Right lobe of liver (tissue), 6 donors: ENCODE data around the gene OTOR. TPM values are rescaled to one million over a fixed set of nuclear protein-coding genes. Genes with fewer than 3 reads are reported as not detected.

Source experiments
- ATAC-seq, 4 donors: fragments of 200-7000 bp; cut with Tn5 transposase; one replicate each; pipeline ENCODE4 v1.9.1; 2020; ENCODE audit warnings: mild to moderate bottlenecking in 4 of 4, moderate library complexity in 4 of 4
- DNase-seq, 3 donors: peaks; one replicate each; pipeline ENCODE4 v3.0.0-alpha.2; 2020
- H3K27ac ChIP-seq, 3 donors: fragments of 200-600 bp; one replicate each; pipeline ENCODE4 v1.8.0; 2022
- H3K27me3 ChIP-seq, 2 donors: fragments of 200-600 bp; one replicate each; pipeline ENCODE4 v1.8.0; 2022
- H3K36me3 ChIP-seq, 4 donors: fragments of 200-600 bp; sonication (generic) in 1 of 4; one replicate each; pipeline versions ENCODE4 v1.5.1 to v1.8.0; 2017 to 2022; ENCODE audit warnings: control low read depth in 1 of 4
- H3K4me1 ChIP-seq, 4 donors: fragments of 200-600 bp; sonication (generic) in 1 of 4; one replicate each; pipeline versions ENCODE4 v1.5.1 to v1.8.0; 2017 to 2022; ENCODE audit warnings: control low read depth in 1 of 4
- H3K4me3 ChIP-seq, 3 donors: fragments of 200-600 bp; one replicate each; pipeline ENCODE4 v1.8.0; 2022
- H3K9me3 ChIP-seq, 4 donors: fragments of 200-600 bp; sonication (generic) in 1 of 4; one replicate each; pipeline versions ENCODE4 v1.5.1 to v1.8.0; 2017 to 2022; ENCODE audit warnings: control low read depth in 1 of 4
- POLR2A ChIP-seq: fragments of 450-650 bp; IDR thresholded peaks from one replicate; pipeline ENCODE4 v1.6.1; 2017; ENCODE audit warnings: antibody characterized with exemption, mild to moderate bottlenecking
- WGBS: methylation state at CpG from one replicate; pipeline ENCODE4 v1.1.6; 2018; ENCODE audit warnings: low coverage, low lambda C conversion rate; ENCODE audit not compliant: insufficient coverage; ENCODE audit errors: missing lambda C conversion rate; 5-methylcytosine and 5-hydroxymethylcytosine counted together
- intact Hi-C, 2 donors: fragments of 100-400 bp; cut with DNase I; formaldehyde crosslinking; loops; one replicate each; pipeline versions ENCODE4 v1.11.2 to v1.14.1; 2022
- total RNA-seq, 6 experiments: library from RNA; depleted of rRNA in 2 of 6; stranded (reverse); fragments of >200 nt in 2 of 6; fragmentation: NEBNext Ultra II Directional in 3 of 6; extraction: Animal tissue kit (Norgen Biotek cat#: 25700) in 3 of 6; gene quantifications; one replicate each; pipeline versions ENCODE4 v1.1.0 to v1.2.4, GENCODE V29; 2016 to 2023
- TF ChIP-seq, protein P1 (sequence below), 4 donors: fragments of 200-600 bp in 3 of 4; fragments of 450-650 bp in 1 of 4; IDR thresholded peaks; one replicate each; pipeline versions ENCODE4 v1.5.1 to v1.8.0; 2016 to 2022; ENCODE audit warnings: antibody characterized with exemption in 4 of 4, mild to moderate bottlenecking in 2 of 4
- donor health status: DM: no; HTN: yes; CAD: no.
- donor health status: DM: no; HTN: no; CAD: no.
- donor health status: DM: no; HTN: no; CAD: no.
- donor health status: DM: no; HTN: yes; CAD: no.
- donor health status: DM: no; HTN: yes; CAD: no.

The OTOR gene
- total RNA-seq, 6 experiments from 2014 or later, result not detected

DNA sequence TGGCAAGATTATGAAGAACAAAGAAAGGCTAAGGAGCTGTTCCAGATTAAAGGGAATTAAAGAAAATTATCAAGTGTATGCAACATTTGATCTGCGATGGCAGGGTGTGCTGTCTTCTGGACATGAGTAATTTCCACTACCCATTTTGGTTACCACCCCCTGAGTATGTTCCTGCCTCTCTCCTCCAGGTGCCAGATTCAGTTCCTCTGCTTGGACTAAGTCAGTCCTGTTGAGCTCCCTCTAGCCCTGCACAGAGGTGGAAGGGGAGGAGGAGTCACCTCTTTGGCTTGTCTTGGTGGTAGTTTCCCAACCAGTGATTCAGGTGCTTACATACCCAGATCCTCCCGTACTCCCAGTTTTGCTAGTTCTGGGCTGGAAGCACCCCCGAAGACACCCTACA, 40.5 kb upstream of the OTOR start:
- no peaks in the 10 kb centered on the region for H3K4me1 ChIP-seq
- no peaks in the 10 kb centered on the region for H3K36me3 ChIP-seq
- DNase-seq, result no peak
- TF ChIP-seq POLR2A, result no peak
- TF ChIP-seq, protein P1, sequence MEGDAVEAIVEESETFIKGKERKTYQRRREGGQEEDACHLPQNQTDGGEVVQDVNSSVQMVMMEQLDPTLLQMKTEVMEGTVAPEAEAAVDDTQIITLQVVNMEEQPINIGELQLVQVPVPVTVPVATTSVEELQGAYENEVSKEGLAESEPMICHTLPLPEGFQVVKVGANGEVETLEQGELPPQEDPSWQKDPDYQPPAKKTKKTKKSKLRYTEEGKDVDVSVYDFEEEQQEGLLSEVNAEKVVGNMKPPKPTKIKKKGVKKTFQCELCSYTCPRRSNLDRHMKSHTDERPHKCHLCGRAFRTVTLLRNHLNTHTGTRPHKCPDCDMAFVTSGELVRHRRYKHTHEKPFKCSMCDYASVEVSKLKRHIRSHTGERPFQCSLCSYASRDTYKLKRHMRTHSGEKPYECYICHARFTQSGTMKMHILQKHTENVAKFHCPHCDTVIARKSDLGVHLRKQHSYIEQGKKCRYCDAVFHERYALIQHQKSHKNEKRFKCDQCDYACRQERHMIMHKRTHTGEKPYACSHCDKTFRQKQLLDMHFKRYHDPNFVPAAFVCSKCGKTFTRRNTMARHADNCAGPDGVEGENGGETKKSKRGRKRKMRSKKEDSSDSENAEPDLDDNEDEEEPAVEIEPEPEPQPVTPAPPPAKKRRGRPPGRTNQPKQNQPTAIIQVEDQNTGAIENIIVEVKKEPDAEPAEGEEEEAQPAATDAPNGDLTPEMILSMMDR (IDR thresholded peaks at IDR 0.05), result no peak
- intact Hi-C loops, result no loop called here
- 76% methylated on average over 3 of the region's 3 CpGs for WGBS
- H3K4me3 ChIP-seq, result no peak overlapping the region
- H3K9me3 ChIP-seq, result no peaks in the 10 kb centered on the region
- ATAC-seq, result no peak
- H3K27me3 ChIP-seq, result peaks cover 0 to 4% of the 10 kb centered on the region in 2 donors
- no peak overlapping the region for H3K27ac ChIP-seq

DNA sequence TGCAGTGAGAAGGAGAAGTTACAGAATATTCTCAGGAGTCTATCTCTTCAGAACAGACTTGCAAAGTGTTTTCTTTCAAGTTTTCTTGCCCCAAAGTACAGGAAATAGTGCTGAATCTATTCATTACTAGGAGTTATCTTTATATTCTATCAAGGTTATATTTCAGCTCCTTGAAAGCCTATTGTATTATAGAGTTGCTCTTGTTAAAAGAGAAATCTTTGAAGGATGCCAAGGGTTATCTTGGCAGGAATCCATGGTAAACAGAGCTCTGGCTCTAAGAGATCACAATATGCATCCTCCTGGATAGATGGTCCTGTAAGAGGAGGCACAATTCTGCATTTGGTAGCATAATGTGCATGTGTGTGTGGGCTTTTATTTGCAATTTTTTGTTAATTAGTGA, 39.6 kb upstream of the OTOR start:
- peaks cover 0 to 4% of the 10 kb centered on the region in 2 donors for H3K27me3 ChIP-seq
- no peak overlapping the region for H3K27ac ChIP-seq
- ATAC-seq (no peak), DNase-seq (no peak)
- H3K36me3 ChIP-seq, result no peaks in the 10 kb centered on the region
- H3K9me3 ChIP-seq, result no peaks in the 10 kb centered on the region
- TF ChIP-seq, protein P1 (IDR thresholded peaks at IDR 0.05), result no peak
- TF ChIP-seq POLR2A, result no peak
- H3K4me1 ChIP-seq, result no peaks in the 10 kb centered on the region
- no peak overlapping the region for H3K4me3 ChIP-seq
- intact Hi-C loops, result no loop called here

DNA sequence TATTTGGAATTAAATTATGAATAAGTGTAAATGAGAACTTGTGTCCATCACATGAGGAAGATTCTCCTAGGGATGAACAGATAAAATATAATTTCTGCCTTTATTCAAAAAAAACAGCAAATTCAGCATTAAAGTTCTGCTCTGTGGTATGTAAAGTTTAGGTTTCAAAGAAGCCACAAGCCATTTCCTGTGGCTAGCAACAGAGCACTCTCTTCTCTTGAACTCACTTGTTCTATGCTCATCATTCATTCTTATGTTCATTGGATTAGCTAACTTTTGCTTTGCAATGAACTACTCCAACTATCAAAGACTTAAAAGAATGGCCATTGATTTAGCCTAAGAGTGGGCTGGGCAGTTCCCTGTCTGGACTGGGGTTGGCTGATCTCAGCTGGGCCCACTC, 39.1 kb upstream of the OTOR start:
- Histone ChIP-seq H3K9me3 (no peaks in the 10 kb centered on the region), H3K27me3 (peaks cover 0 to 4% of the 10 kb centered on the region in 2 donors), H3K36me3 (no peaks in the 10 kb centered on the region), H3K4me3 (no peak overlapping the region), H3K4me1 (no peaks in the 10 kb centered on the region), H3K27ac (no peak overlapping the region)
- DNase-seq (no peak), ATAC-seq (no peak)
- TF ChIP-seq, protein P1 (IDR thresholded peaks at IDR 0.05), result no peak
- no peak for TF ChIP-seq POLR2A
- intact Hi-C loops, result no loop called here

DNA sequence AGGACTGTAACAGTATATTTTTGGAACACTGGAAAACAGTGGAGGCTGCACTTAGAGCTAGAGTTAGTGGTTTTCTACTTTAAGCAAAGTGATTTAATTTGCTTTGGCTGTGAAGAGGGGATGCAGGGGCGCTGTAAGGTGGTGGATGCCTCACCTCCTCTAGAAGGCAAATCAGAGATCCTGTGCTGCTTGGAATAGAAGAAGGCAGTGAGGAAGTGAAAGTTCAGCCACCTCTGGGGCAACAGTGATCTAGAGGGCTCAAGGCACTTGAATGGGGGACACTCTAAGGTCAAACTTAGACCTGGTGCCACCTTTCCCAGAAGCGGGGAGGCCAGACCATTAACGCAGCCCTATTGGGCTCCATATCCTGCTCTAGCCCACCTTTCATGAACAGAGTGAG, 37.4 kb upstream of the OTOR start:
- WGBS, result 55% methylated on average over 2 of the region's 3 CpGs
- Histone ChIP-seq H3K27ac (no peak overlapping the region), H3K9me3 (no peaks in the 10 kb centered on the region), H3K36me3 (no peaks in the 10 kb centered on the region), H3K4me1 (no peaks in the 10 kb centered on the region), H3K4me3 (no peak overlapping the region), H3K27me3 (peaks cover 0 to 4% of the 10 kb centered on the region in 2 donors)
- DNase-seq (no peak), ATAC-seq (no peak)
- intact Hi-C loops, result no loop called here
- no peak for TF ChIP-seq POLR2A
- TF ChIP-seq, protein P1 (IDR thresholded peaks at IDR 0.05), result no peak

DNA sequence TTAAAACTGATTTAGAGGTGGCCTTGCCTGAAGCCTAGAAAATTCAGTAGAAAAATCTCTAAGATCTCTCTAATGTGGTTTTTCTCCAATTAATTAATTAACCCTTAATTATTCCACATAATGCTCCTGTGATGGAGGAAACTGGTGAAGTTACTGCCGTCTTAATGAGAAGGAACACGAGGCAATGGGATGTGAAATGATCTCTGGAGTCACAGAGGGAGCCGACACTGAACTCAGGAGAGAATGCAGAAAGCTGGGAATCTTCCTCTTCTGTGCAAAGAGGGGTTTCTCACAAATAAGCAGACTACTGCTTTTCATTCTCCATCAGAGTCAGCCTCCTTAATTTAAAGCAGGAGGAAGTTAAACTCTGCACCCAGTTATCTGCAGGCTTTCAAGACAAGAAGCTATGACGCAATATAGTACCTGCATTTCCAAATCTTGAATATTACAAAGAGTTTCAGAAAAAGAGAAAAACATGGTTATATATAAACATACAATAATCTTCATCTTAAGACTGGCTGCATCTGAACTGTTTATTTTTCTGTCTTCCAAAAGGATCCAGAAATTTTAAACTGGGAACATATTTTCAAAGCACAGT, 36.4 kb upstream of the OTOR start:
- WGBS, result 47% methylated on average over 4 of the region's 4 CpGs
- no peak overlapping the region for H3K4me3 ChIP-seq
- no peaks in the 10 kb centered on the region for H3K9me3 ChIP-seq
- intact Hi-C loops, result no loop called here
- H3K36me3 ChIP-seq, result no peaks in the 10 kb centered on the region
- DNase-seq (no peak), ATAC-seq (no peak)
- no peak overlapping the region for H3K27ac ChIP-seq
- H3K27me3 ChIP-seq, result peaks cover 0 to 4% of the 10 kb centered on the region in 2 donors
- no peaks in the 10 kb centered on the region for H3K4me1 ChIP-seq
- TF ChIP-seq, protein P1 (IDR thresholded peaks at IDR 0.05), result no peak
- no peak for TF ChIP-seq POLR2A
